Panc1 (cell line): ENCODE measurements around the gene FHIT.

Experiments used
- CTCF ChIP-seq: fragments of 450-650 bp; IDR thresholded peaks from 2 replicates; pipeline ENCODE4 v1.5.1; 2017; ENCODE audit warnings: mild to moderate bottlenecking
- POLR2AphosphoS5 ChIP-seq: IDR thresholded peaks from 2 replicates; pipeline ENCODE4 v1.6.1; 2012; ENCODE audit warnings: mild to moderate bottlenecking, low read depth, low read length, moderate library complexity
- REST ChIP-seq, 2 experiments: IDR thresholded peaks; 2 replicates each; pipeline ENCODE4 v1.6.1; 2011 to 2012; ENCODE audit warnings: low read depth in 2 of 2, control low read depth in 1 of 2, low read length in 1 of 2, mild to moderate bottlenecking in 1 of 2, moderate library complexity in 1 of 2; ENCODE audit not compliant: insufficient read depth in 1 of 2
- SIN3A ChIP-seq: IDR thresholded peaks from 2 replicates; pipeline ENCODE4 v1.6.1; 2012; ENCODE audit warnings: low read depth, mild to moderate bottlenecking, low read length, moderate library complexity, borderline replicate concordance; ENCODE audit not compliant: insufficient read depth
- TCF7L2 ChIP-seq: IDR thresholded peaks from 2 replicates; pipeline ENCODE4 v1.6.1; 2011; ENCODE audit warnings: mild to moderate bottlenecking, low read depth, low read length, inconsistent platforms

- no peak for TF ChIP-seq CTCF
- no peak for TF ChIP-seq POLR2AphosphoS5
- no peak for TF ChIP-seq TCF7L2
- TF ChIP-seq REST (IDR thresholded peaks at IDR 0.05; ENCODE audit: insufficient read depth in 1 of 2, low read depth in 2 of 2, low read length in 1 of 2) = no peak
- no peak for TF ChIP-seq SIN3A
Observed at GRCh38 chr3:59811160-59811559, 1440.1 kb downstream of the FHIT start.
